Retinal pigment epithelial cell (primary cell): ENCODE measurements around the gene NEURL1.
"Not testable (repeated sequence)": the region's sequence is repeated elsewhere in the genome, so short reads cannot be mapped to it uniquely, and the experiment has no call there.

Experiments
- DNase-seq: peaks from one replicate; pipeline ENCODE4 v3.0.0-alpha.2; 2010; ENCODE audit warnings: low read depth
- H3K4me3 ChIP-seq: 2 replicates; pipeline ENCODE4 v1.5.1; 2011; ENCODE audit warnings: mild to moderate bottlenecking, low read length, control low read depth, moderate library complexity
- CTCF ChIP-seq: conservative IDR thresholded peaks from 2 replicates; pipeline ENCODE4 v1.5.1; 2011; ENCODE audit warnings: low read depth, low read length, control low read depth, inconsistent platforms

NEURL1 gene

GRCh38 chr10:103481974-103482531 lies 11.5 kb upstream of the NEURL1 start:
- no peak for DNase-seq
- peak; percentile 75 for TF ChIP-seq CTCF
- H3K4me3 ChIP-seq: no peak overlapping the region

DNA sequence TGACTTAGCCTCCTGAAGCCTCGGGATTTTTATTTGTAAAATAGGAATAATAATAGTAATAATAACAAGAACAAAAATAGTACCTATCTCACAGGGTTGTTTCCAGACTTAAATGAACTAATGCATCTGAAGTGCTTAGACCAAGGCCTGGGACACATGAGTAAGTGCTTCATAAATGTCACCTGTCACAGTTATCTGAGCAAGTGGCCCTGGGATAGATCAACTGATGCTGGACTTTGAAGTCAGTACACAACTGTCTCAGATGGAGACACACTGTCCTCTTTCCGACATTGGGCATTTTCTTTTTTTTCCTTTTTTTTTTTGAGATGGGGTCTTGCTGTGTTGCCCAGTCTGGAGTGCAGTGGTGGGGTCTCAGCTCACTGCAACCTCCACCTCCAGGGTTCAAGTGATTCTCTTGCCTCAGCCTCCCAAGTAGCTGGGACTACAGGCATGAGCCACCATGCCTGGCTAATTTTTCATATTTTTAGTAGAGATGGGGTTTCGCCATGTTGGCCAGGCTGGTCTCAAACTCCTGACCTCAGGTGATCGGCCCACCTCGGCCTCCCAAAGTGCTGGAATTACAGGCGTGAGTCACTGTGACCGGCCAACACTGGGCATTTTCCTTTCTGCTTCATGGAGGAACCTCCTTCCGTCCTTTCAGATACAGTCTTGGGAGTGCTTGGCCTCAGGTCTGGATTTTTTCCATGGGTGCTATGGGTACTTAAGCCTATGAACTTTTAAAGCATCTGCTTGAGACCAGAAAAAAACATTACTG lies 6.7 kb upstream of the NEURL1 start:
- not testable (repeated sequence) for H3K4me3 ChIP-seq, DNase-seq

DNA sequence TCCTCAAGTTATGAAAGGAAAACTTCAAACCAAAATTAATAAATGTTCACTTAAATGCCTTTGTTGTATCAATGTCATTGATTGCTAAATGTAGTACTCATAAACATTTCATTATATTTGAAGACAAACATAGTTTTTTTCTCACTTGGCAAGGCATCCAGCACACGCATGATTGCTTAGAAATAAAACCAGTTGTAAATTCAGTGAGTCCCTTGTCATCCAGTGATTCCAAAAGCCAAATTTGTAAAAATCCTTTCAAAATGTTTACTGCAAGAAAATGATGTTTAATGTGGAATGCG lies 6.1 kb upstream of the NEURL1 start:
- H3K4me3 ChIP-seq: no peak overlapping the region
- no peak for TF ChIP-seq CTCF
- DNase-seq: no peak

DNA sequence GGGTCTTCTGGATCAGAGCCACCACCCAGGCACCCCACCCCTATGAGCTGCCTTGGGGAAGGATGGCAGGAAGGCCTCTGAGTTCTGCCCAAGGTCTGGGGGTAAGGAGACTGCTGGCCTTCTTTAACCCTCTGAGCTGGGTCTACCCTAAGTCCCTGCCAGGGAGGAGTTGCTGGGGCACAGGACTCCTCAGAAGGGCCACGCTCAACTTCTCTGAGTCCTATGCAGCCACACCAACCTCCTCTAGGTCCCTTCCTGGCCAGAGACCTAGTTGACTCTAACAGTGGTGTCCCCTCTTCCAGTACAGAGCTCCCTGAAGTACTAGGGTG lies 2.6 kb upstream of the NEURL1 start:
- no peak overlapping the region for H3K4me3 ChIP-seq
- no peak for DNase-seq
- TF ChIP-seq CTCF: no peak

- TF ChIP-seq CTCF: no peak
- DNase-seq: peak; percentile 53
- H3K4me3 ChIP-seq: no peak overlapping the region
Observed at GRCh38 chr10:103491729-103492364, 1.7 kb upstream of the NEURL1 start.

GRCh38 chr10:103492655-103493261 lies 747 bp upstream of the NEURL1 start:
- no peak overlapping the region for H3K4me3 ChIP-seq
- DNase-seq: no peak
- no peak for TF ChIP-seq CTCF

GRCh38 chr10:103493916-103494877 lies 692 bp downstream of the NEURL1 start:
- H3K4me3 ChIP-seq: peak overlapping the region; percentile 24
- TF ChIP-seq CTCF: no peak
- no peak for DNase-seq
